Midbrain (tissue), 1 donor: ENCODE measurements around the gene REST.
A peak's percentile ranks its signal among the peaks of the same experiment; 100 is the strongest.
"Not testable (repeated sequence)": the region's sequence is repeated elsewhere in the genome, so short reads cannot be mapped to it uniquely, and the experiment has no call there.

ENCODE experiments used
- DNase-seq: peaks from one replicate; lab custom pipeline; 2025; lab: John Stamatoyannopoulos, UW

REST gene

GRCh38 chr4:56907489-56908205 lies at the start of gene REST:
Gene REST (plus strand): TSS chr4:56907900. CDS start chr4:56910639, 2,739 bp downstream.
- DNase-seq, result peak; percentile 49

- DNase-seq, result no peak
Measured at GRCh38 chr4:56859841-56860240, 47.9 kb upstream of the REST start.

- no peak for DNase-seq
Measured at GRCh38 chr4:56860781-56861180, 46.9 kb upstream of the REST start.

GRCh38 chr4:56861360-56861759 lies 46.3 kb upstream of the REST start:
- DNase-seq, result no peak

- no peak for DNase-seq
Measured at GRCh38 chr4:56863441-56864139, 44.1 kb upstream of the REST start.

- DNase-seq, result no peak
Measured at GRCh38 chr4:56870946-56871345, 36.8 kb upstream of the REST start.

- DNase-seq, result peak; percentile 14
Measured at GRCh38 chr4:56871371-56871866, 36.3 kb upstream of the REST start.

- DNase-seq, result no peak
Measured at GRCh38 chr4:56874166-56874565, 33.5 kb upstream of the REST start.

- no peak for DNase-seq
Measured at GRCh38 chr4:56874923-56875322, 32.8 kb upstream of the REST start.

- DNase-seq, result no peak
Measured at GRCh38 chr4:56876264-56876663, 31.4 kb upstream of the REST start.

- DNase-seq, result no peak
Measured at GRCh38 chr4:56879996-56880395, 27.7 kb upstream of the REST start.

GRCh38 chr4:56880572-56880971 lies 27.1 kb upstream of the REST start:
- DNase-seq, result no peak

- not testable (repeated sequence) for DNase-seq
Measured at GRCh38 chr4:56884511-56884910, 23.2 kb upstream of the REST start.

GRCh38 chr4:56892691-56893090 lies 15.0 kb upstream of the REST start:
- no peak for DNase-seq

- not testable (repeated sequence) for DNase-seq
Measured at GRCh38 chr4:56897842-56898241, 9.9 kb upstream of the REST start.

GRCh38 chr4:56900186-56900585 lies 7.5 kb upstream of the REST start:
- DNase-seq, result not testable (repeated sequence)

GRCh38 chr4:56902703-56903102 lies 5.0 kb upstream of the REST start:
- no peak for DNase-seq

- no peak for DNase-seq
Measured at GRCh38 chr4:56905796-56906195, 1.9 kb upstream of the REST start.

- DNase-seq, result no peak
Measured at GRCh38 chr4:56906489-56907393, 959 bp upstream of the REST start.

- peak; percentile 73 for DNase-seq
Measured at GRCh38 chr4:56908206-56909085, 746 bp downstream of the REST start.
